ENCODE measurements around the gene ALK. TPM values are rescaled to one million over a fixed set of nuclear protein-coding genes. Genes with fewer than 3 reads are reported as not detected.

The ALK gene
- total RNA-seq, 1 donor from 2014 or later, result not detected

DNA sequence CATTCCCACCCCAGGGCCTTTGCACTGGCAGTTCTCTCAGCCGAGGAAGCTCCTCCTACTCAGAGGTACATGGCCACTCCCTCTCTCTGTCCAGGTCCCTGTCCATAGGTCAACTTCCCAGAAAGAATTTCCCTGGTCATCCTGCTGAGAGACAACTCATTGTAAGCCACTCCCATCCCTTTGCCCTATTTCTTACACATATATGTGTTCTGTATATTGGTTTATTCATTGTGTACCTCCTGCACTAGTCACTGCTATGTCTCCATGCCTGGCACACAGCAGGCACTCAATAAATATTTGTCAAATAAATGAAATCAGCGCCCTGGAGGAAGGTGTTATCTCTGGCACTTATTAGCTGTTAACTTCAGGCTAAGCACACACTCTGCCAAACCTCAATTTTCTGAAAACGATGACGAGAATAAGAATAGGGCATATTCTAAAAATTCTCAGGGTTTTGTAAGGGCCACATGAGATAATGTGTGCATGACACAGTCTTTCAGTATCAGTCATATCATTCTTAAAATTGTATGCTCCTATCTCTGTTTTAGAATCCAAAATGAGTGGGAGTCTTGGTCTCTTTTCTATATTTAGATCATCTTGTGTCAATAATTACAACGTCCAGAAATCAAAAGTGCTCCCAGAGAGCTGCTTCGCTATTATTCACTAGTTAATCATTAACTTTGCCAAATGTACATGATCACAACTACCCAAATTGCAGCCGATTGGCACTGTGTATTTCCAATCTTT is 198.0 kb downstream of the ALK start:
- intact Hi-C loops (cut with micrococcal nuclease), result no loop called here

DNA sequence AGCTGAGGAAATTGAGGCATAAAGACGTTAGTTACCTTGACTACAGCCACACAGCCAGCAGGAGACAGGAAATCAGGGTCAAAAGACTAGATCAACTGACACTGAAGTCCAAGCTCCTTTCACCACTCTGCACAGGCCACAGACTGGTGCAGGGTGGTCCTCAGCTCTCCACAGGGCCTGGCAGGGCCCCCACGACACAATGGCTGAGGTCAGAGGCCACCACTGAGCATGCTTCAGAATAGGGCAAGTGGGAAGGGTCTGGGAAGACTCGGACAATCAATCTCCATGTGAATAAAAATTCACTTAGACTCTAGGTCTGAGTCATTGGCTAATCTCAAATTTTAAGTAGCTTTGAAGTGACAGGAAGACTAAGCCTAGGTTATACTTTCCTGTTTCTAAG is 201.7 kb downstream of the ALK start:
- intact Hi-C loops (cut with micrococcal nuclease), result no loop called here

DNA sequence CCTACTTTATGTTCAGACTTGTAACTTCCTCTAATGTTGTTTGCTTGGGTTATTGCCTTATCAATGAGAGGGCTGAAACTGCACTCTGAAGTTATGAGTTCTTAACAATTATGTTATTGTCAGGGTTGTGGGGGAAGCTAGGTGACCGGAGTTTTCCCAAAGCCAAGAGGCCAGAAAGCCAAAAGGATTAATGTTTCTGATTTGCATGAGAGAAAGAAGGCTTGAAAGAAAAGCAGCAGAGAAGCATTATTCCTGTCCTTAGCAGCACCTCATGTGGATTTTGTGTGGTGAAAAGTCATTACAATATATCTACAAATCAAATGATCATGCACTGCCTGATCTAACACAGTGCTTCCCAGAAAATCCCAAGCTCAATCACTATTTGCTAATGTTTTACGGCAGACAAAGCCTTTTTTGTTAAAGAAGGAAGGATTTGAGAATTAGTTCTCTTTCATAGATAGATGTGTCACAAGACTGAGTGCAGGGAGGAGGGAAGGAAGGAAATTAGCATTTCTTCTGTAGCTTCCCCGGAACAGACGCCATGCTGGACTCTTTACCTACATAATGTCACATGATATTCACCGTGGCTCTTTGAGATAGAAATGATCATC is 203.2 kb downstream of the ALK start:
- intact Hi-C loops (cut with micrococcal nuclease), result no loop called here

DNA sequence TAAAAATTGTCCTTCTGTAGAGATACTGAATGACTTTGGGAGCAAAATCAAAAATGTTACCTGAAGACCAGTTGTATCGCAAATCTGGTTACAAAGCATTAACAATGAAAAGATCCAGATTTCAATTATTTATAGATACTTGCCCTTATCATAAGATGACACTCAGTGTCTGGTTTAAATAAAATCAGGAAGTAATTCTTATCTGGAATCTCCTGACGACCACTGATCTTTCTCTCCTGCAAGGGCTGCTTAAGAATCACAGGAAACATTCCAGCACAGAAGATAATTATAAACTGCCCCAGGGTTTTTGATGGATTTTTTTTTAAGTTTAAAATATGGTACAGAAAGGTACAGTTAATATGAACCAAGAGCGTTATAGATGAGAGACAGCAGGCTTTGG is 205.7 kb downstream of the ALK start:
- intact Hi-C loops (cut with micrococcal nuclease), result no loop called here

DNA sequence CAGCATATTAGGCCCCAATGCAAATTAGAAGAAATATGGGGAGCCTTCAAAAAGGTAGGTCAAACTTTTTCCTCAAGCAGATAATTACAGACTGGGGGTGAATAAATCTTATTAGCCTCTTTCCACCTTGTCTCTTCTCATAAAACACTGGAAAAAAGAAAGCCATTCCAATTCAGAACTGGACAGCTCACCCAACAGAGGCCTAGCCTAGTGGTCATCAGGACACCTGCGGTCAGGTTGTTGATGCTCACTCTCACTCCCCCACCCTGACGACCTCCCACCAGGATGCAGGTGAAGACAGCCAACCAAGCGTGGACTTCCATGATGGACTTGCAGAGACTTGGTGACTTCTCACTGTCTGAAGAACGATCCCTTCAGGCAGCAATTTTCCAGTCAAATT is 207.1 kb downstream of the ALK start:
- intact Hi-C loops (cut with micrococcal nuclease), result no loop called here

DNA sequence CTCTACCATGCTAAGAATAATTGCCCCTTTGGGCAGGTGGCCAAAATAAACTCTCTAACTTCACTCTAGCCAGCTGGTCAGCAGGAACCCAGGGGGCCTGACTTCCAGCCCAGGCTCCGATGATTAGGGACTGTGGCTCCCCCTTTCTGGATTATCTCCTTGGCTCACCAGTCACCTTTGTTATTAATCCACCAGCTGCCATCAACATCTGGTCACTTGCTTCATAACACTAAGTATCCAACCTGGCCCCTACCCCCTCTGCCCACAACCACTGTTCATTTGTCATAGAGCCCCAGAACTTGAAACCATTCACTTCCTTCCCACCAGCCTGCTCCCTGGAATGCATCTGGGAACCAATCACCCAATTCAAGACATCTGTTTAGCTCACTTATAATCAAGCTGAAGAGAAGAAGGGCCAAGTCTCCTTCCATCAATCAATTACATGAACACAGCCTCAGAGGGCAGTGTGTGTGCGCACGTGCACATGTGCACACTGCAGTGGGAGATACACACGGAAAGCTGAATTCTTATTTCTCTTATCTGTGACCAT is 215.1 kb downstream of the ALK start:
- intact Hi-C loops (cut with micrococcal nuclease), result no loop called here

DNA sequence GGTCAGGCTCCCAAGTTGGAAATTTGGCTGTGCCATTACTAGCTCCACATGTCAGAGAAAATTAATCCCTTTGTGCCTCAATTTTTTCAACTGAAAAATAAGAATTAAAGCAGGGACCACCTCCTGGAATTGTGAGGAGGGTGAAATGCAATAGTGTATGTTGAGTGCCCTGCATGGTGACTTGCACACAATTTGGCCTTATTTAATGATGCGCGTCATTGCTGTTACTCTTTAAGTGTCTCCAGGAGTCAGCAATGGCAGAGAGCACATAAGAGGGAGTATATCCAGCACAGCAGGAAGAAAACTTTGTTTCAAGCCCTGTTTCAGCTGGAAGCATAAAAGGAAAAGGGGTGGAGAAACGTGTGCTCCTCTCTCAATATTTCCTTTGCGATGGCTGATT is 215.8 kb downstream of the ALK start:
- intact Hi-C loops (cut with micrococcal nuclease), result no loop called here

DNA sequence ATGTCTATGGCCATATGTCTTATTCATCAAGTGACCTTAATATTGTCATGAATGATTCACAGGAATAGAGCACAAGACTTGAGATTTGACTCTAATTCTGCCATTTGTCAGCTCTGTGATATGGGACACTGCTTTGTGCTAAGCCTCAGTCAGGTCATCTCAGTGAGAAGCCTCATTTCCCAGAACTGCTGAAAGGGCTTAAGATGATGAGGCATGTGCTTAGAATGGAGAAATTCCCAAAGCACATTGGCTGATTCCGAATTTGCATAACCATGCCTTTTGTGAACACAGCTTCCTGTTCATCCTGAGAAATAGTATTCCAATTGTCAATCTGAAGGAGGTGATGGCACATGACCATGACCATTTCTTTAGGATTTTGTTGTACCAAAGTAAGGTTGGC is 218.1 kb downstream of the ALK start:
- intact Hi-C loops (cut with micrococcal nuclease), result no loop called here

DNA sequence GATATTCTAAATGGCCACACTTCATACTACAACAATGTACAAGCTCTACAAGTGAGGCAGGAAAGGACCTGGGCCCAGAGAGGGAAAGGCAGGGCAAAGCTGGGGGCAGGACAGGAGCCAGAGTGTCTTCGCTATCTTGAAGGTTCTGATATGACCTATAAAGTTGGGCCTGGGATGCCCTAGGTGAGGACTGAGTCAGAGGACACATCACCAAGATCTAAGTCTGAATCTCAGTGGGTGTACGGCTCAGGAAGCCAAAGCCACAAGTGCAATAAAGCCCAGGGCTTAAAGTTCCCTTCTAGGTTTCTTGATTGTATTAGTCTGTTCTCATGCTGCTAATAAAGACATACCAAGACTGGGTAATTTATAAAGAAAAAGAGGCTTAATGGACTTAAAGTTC is 219.1 kb downstream of the ALK start:
- intact Hi-C loops (cut with micrococcal nuclease), result no loop called here

DNA sequence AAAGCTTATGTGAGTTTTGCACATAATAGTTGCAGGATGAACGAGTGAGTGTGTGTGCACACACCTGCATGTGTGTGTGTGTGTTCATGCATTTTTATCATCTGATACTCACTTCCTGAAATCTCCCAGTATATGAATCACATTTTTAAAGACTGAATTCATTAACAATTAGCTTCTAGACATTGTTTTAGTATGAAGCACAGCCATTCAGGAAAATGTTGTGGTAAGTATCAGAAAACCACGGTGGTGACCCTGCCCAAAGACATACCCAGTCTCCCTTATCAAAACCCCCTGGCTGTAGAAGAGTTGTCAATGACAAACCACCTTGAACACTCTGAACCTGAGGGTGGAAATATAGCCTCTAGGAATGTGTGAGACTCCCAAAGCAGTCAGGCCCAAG is 220.8 kb downstream of the ALK start:
- intact Hi-C loops (cut with micrococcal nuclease), result no loop called here

DNA sequence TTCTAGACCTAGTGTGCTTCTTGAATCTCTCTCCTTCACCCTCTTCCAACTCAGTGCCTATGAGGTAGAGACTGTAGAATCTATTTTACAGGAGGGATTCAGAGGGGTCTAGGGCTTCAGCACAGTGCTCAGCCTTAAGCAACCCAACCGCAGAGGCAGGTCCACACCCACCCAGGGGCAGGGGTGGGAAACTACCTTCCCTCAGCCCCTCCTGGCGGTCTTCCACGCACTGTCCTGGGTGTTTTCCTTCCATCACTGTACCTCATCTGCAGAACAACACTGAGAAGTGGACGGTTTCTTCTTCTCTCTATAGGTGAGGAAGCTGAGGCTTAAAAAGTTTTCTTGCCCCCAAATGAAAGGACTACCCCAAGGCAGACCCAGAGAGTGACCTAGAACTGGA is 222.3 kb downstream of the ALK start:
- intact Hi-C loops (cut with micrococcal nuclease), result no loop called here

DNA sequence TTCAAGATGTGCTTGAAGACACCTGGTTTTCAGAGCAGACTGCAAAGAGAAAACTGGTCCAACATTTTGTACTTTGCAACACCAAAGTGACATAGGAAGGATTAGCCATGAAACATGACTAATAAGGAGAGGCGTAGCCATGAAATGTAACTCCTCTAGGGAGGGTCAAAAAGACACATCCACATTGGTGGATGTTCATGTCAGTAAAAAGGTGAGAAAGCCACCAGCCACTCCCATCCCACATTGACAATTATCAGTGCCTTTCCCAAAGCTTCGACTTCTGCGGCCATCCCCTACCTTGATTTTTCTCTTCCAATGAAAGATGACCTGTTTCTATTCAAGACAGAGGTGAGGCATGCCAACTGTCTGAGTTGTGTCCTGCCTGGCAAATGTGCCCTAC is 223.2 kb downstream of the ALK start:
- intact Hi-C loops (cut with micrococcal nuclease), result no loop called here

DNA sequence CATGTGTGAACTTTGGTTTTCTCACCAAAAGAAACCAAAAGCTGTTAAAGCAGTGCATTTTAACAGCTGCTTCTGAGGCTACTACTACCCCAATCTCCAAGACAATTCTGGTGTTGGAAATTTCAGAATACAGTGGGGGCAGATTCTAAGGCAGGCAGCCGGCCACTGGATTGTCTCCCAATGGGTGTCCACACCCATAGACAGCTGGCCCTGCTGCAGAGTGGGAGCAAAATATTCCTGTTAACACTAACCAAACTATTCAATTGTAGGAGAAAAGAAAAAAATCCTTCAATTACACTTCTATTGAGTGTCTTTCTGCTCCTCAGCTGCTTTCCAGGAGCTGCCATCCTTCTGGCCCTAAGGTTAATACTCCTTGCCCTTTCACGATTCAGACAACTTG is 223.7 kb downstream of the ALK start:
- intact Hi-C loops (cut with micrococcal nuclease), result no loop called here

DNA sequence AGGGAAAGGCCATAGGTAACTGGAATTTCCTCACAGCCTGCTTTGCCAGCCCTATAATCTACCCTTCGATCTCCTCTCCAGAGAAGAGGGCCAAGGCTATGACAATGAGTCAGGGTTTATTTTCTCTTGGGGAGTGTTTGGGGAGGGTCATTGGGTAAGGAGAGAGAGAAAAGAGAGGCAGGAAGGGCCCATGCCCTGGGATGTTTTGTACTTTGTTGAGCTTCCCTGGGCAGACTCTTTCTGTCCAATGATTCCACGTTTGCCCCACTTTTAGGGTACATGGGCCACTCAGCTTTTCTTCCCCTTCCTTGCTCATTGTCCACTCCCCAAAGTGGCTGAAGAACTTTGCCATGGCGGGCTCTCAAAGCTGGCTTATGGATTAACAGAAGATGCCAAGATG is 224.2 kb downstream of the ALK start:
- intact Hi-C loops (cut with micrococcal nuclease), result no loop called here

DNA sequence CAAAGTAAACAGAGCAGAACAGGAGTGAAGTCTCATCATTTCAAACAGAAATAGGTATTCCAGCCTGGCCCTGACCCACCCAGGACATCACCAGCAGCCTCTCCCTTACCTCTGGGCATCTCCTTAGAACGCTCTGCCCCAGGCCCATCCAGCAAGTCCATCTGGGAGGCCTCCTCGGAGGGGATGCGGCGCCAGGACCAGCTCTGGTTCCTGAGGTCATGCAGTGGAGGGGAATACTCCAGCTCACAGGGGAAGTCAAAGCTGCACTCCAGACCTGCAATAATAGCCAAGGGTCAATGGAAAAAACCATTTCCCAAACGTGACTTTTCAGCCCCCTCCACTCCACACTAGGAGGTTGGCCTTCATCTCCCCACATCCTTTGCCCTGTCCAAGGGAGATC is 226.6 kb downstream of the ALK start:
- intact Hi-C loops (cut with micrococcal nuclease), result no loop called here

DNA sequence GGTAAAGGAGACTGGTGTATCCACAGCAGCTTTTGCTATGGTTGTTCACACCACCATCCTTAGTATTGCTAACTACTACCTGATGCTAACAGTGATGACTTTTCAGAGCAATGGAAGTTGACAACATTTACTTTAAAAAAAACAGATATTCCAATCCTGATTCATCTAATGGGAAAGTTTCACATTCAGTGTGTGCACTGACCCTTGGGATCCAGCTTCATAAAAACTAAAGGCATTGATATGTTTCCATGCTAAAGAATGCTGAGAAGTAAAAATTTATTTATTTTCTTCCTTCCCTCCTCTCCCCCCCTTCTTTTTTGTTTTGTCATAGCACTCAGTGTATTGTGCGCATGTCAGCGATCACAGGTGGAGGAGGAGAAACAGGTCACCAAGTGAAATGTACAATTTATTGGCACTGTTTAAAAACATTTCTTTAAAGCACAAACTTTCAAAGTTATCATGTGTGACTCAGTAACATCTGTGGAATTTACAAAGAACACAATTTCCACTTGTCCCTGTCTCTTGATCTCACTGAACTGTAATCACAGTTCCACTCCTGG is 229.9 kb downstream of the ALK start:
- intact Hi-C loops (cut with micrococcal nuclease), result no loop called here

DNA sequence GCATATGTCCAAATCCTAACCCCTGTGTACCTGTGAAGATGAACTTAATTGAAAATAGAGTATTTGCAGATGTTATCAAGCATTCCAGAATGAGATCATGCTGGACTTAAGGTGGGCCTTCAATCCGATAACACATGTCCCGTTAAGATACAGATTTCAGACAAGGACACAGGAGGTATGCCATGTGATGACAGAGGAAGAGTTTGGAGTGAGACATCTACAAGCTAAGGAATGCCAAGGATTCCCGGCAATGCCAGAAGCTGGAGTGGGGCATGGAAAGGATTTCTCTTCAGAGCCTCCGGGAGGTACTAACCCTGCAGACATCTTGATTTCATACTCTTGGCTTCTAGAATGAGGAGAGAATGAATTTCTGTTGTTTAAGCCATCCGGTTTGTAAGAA is 231.7 kb downstream of the ALK start:
- intact Hi-C loops (cut with micrococcal nuclease), result no loop called here

DNA sequence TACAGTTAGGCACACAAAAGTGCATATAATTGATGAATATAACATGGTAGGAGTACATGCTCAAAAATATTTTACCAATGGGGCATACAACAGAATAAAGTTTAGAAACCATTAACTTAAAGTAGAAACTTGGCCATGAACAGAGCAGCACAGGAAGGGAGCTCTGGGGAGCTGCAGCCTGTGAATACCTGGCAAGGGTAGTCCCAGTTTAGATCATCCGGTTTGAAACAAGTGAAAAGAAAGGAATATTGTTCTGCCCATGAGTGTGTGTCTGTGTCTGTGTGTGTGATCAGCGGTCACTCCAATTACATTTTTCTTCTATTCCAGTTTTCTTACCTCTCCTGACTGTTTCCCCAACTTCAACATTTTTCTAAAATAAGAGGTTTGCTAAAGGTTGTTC is 233.0 kb downstream of the ALK start:
- intact Hi-C loops (cut with micrococcal nuclease), result no loop called here

DNA sequence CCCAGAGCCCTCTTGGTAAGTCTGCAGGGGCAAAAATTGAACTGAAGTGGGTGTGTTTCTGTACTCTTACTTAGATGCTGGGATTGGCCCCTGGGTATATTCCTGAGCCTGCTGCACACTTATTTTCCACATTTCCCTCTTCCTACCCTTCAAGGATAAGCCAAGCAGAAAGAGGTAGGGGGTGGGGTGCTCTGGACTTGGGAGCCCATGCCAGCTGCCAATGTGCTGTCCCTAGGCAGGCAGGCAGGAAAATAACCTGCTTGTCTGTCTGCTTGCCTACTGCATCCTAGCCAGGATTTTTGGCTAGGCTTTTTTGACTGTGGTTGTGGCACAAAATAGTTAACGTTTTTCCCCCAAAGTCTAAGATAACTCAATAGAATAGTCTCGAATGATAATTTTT is 234.3 kb downstream of the ALK start:
- intact Hi-C loops (cut with micrococcal nuclease), result no loop called here

DNA sequence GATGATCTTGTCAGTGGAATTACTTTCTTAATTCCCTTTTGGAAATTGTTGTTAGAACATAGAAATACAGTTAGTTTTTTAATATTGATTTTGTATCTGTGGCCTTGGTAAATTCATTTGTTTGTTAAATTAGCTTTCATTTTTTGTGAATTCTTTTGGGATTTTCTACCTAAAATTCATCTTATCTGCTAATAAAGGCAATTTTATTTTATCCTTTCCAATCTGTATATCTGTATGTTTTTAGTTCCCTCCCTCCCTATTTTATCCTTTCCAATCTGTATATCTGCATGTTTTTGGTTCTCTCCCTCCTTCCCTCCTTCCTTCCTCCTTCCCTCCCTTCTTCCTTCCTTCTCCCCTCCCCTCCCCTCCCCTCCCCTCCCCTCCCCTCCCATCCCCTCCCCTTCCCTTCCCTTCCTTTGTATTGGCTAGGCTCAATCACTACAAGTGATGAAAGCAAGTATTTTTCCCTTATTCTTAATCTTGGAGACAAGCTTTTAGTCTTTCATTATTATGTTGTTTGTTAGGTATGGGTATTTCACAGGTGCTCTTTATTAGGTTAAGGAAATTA is 244.4 kb downstream of the ALK start:
- intact Hi-C loops (cut with micrococcal nuclease), result no loop called here

DNA sequence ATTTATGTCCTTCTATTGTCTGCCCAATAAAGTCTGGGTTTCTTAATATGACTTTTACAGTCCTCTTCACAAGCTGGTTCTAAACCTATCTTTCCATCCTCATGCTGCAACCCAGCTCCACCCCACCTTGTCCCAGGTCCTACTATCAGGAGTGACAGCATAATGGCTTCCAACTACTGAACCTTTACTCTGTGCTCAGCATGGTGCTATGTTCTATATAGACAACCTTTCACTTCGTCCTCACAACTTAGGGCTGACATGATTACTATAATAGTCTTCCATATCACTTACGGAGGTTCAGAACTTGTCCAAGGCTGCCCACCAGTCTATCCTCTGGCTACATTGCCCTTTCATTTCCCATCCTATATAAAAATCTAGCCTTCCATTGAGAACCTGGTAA is 256.8 kb downstream of the ALK start:
- intact Hi-C loops (cut with micrococcal nuclease), result no loop called here

DNA sequence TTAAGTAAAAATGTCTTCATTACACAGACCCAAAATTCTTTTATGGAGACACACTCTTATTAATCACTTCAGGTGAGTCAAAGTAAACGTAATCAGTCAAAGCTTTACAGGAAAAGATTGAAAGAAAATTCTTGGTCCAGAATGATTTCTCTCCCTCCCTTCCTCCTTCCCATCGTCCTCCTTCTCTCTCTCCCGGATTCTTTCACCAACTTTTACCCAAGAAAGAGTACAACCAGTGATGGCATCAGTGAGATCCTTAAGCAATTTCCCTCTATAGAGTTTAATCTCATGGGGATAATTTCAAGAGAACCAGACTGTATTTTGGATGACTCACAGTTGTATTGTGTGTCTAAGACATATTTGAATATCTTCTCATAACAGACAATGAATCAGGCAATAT is 258.1 kb downstream of the ALK start:
- intact Hi-C loops (cut with micrococcal nuclease), result no loop called here

DNA sequence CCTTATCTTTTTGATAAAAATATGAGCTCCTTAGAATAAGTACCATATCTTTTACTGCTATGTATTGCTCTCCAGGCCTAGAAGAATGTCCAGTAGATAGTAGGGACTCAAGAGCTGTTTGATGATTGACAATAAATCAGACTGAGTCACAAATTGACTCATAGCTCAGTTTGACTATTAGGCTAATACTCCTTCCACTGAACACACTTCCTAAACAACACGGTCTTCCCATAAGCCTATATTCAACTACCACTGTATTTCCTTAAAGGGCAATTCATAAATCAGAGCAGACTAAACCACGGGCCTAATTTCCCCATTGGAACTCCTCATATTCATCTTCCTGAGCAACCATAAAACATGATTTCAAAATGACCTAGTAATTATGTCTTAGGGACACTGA is 258.5 kb downstream of the ALK start:
- intact Hi-C loops (cut with micrococcal nuclease), result no loop called here
